ENCODE results near the gene CLCN4.

- TF ChIP-seq CTCF (IDR thresholded peaks at IDR 0.05; ENCODE audit: low read length) (no peak), EZH2 (IDR thresholded peaks at IDR 0.05; ENCODE audit: borderline replicate concordance, low read length) (no peak)
Measured at GRCh38 chrX:10230222-10230621, 73.4 kb downstream of the CLCN4 start.

Data from OCI-LY1 (cell line).